ENCODE measurements around the gene MPP2.

GRCh38 chr17:43842975-43843325, 64.4 kb downstream of the MPP2 start:
- no peak for TF ChIP-seq CTCF (IDR thresholded peaks at IDR 0.05)
- no peak for TF ChIP-seq POLR2A (IDR thresholded peaks at IDR 0.05)

Data from testis (tissue), 2 donors.